ENCODE data around the gene KIRREL3. TPM values are rescaled to one million over a fixed set of nuclear protein-coding genes. Genes with fewer than 3 reads are reported as not detected.

Gene KIRREL3
- total and polyA plus RNA-seq, 9 of the 15 experiments (the other 6 are each of a cell fraction or from before 2014, with no cell fraction given), result 0.04 to 0.10 TPM; not detected in 7

GRCh38 chr11:126483621-126484195 lies 516.9 kb downstream of the KIRREL3 start:
- BruUV-seq (replicated peaks), result no TSS peak
- POLR2A ChIA-PET, result no interaction called here
- H3K27ac ChIP-seq (ENCODE audit: extremely low read depth, low read depth, low read length), result no peak overlapping the region

More at GRCh38 chr11:126483621-126484195, 516.9 kb downstream of the KIRREL3 start:
- WGBS (ENCODE audit: insufficient coverage, low coverage, missing lambda C conversion rate), result 8% methylated on average over 4 of the region's 4 CpGs
- FAIRE-seq (no peak), DNase-seq (ENCODE audit: extremely low read depth in 1 of 4, low spot score in 3 of 4) (no peak), ATAC-seq (no peak)
- Histone ChIP-seq H3K79me2 (ENCODE audit: control insufficient read depth, insufficient read depth, low read length) (no peaks in the 10 kb centered on the region), H3K27me3 (ENCODE audit: control insufficient read depth in 2 of 2, insufficient read depth in 2 of 2, low read length in 2 of 2) (peaks cover 4 to 47% of the 10 kb centered on the region in 2 experiments), H3K36me3 (ENCODE audit: control insufficient read depth, insufficient read depth, low read length) (no peaks in the 10 kb centered on the region), H3K9me1 (ENCODE audit: control insufficient read depth, insufficient read depth, low read length) (no peaks in the 10 kb centered on the region), H3K9ac (ENCODE audit: insufficient read depth in 1 of 2, low read depth in 2 of 2, low read length in 2 of 2) (no peak overlapping the region), H3K4me1 (replicated peaks in 1 of 2; ENCODE audit: control insufficient read depth in 2 of 2, insufficient read depth in 2 of 2, low read length in 2 of 2) (peaks cover 3 to 4% of the 10 kb centered on the region in 2 experiments; a peak in 2 of 5 replicates), H3K9me3 (replicated peaks; ENCODE audit: control insufficient read depth, insufficient read depth, low read depth, low read length) (no peaks in the 10 kb centered on the region), H3K4me3 (no peak overlapping the region), H3K4me2 (ENCODE audit: insufficient read depth, low read length) (no peak overlapping the region), H2AFZ (ENCODE audit: low read depth, low read length) (no peak overlapping the region), H4K20me1 (replicated peaks; ENCODE audit: control insufficient read depth, insufficient read depth, low read length) (0 out of 2 replicates have a peak, but pooled peaks cover 10% of the 10 kb centered on the region)
- CTCF ChIA-PET (ENCODE audit: low intra/inter-chr PET ratio), result no interaction called here
- TF ChIP-seq ZFP36 (IDR thresholded peaks at IDR 0.05; ENCODE audit: low read depth, low read length, partially characterized antibody) (no peak), ZNF384 (IDR thresholded peaks at IDR 0.05; ENCODE audit: low read depth, low read length) (no peak), OTX1 (CRISPR knock-in tag; IDR thresholded peaks at IDR 0.05) (no peak), SMAD2 (IDR thresholded peaks at IDR 0.05; ENCODE audit: low read depth, low read length) (no peak), HMGXB4 (CRISPR knock-in tag; IDR thresholded peaks at IDR 0.05) (no peak)
- in situ Hi-C loops (cut with MboI) (no loop called here), intact Hi-C loops (cut with micrococcal nuclease) (no loop called here)

All from K562 (cell line).